Measurements from ENCODE around the gene KCNIP4. TPM values are rescaled to one million over a fixed set of nuclear protein-coding genes. Genes with fewer than 3 reads are reported as not detected.

KCNIP4 gene
- total RNA-seq, 1 donor from 2014 or later = 6.2 TPM

DNA sequence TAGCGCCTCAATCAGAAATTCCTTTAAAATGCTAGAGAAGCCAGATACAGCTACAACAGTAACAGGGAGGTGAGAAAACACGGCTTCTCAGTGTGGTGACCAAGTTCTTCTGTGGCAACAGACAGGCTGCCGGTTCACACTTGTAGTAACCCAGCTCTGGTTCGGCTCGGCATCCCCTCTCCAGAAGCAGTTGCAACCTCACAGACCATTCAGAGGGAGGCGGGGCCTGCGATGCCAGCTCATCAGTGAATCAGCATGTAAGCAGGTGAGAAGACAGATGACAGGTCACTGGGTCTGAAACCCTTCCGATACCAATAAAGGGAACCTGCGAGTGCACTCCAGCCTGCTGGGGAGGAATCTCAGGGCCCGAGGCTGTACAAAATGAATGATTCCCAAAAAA lies 251.0 kb downstream of the KCNIP4 start:
- H3K27me3 Mint-ChIP-seq = peaks cover 22% of the 10 kb centered on the region
- DNase-seq (ENCODE audit: extremely low spot score, unreplicated experiment) = no peak
- peak overlapping the region; percentile 72 for H3K4me3 Mint-ChIP-seq
- no peaks in the 10 kb centered on the region for H3K9me3 Mint-ChIP-seq
- H3K36me3 Mint-ChIP-seq = no peaks in the 10 kb centered on the region
- H3K4me1 Mint-ChIP-seq (ENCODE audit: unreplicated experiment) = peaks cover 22% of the 10 kb centered on the region
- TF ChIP-seq, protein P1, sequence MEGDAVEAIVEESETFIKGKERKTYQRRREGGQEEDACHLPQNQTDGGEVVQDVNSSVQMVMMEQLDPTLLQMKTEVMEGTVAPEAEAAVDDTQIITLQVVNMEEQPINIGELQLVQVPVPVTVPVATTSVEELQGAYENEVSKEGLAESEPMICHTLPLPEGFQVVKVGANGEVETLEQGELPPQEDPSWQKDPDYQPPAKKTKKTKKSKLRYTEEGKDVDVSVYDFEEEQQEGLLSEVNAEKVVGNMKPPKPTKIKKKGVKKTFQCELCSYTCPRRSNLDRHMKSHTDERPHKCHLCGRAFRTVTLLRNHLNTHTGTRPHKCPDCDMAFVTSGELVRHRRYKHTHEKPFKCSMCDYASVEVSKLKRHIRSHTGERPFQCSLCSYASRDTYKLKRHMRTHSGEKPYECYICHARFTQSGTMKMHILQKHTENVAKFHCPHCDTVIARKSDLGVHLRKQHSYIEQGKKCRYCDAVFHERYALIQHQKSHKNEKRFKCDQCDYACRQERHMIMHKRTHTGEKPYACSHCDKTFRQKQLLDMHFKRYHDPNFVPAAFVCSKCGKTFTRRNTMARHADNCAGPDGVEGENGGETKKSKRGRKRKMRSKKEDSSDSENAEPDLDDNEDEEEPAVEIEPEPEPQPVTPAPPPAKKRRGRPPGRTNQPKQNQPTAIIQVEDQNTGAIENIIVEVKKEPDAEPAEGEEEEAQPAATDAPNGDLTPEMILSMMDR (conservative IDR thresholded peaks at IDR 0.05) = no peak
- no peak overlapping the region for H3K27ac Mint-ChIP-seq

DNA sequence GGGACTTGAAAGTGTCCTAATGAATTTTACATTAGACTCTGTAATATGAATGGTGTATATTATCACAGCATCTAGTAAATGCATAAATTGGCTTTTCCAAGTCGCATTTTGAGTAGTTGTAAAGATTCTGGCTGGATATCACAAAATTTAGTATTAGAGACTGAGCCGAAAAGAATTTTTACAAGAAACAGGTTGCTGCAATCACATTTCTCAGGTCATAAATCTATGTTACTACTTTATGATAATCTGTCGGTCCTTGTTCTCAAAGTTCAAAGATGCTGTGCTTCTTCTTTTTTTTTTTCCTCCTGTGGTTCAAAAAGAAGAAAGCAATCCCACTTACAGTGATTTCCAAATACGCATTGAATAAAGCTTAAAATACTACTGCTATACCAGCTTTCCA lies 253.4 kb downstream of the KCNIP4 start:
- H3K27me3 Mint-ChIP-seq = peaks cover 22% of the 10 kb centered on the region
- H3K4me3 Mint-ChIP-seq = no peak overlapping the region
- H3K4me1 Mint-ChIP-seq (ENCODE audit: unreplicated experiment) = peaks cover 22% of the 10 kb centered on the region
- no peak for DNase-seq (ENCODE audit: extremely low spot score, unreplicated experiment)
- TF ChIP-seq, protein P1 (conservative IDR thresholded peaks at IDR 0.05) = no peak
- H3K36me3 Mint-ChIP-seq = no peaks in the 10 kb centered on the region
- no peak overlapping the region for H3K27ac Mint-ChIP-seq
- H3K9me3 Mint-ChIP-seq = no peaks in the 10 kb centered on the region

DNA sequence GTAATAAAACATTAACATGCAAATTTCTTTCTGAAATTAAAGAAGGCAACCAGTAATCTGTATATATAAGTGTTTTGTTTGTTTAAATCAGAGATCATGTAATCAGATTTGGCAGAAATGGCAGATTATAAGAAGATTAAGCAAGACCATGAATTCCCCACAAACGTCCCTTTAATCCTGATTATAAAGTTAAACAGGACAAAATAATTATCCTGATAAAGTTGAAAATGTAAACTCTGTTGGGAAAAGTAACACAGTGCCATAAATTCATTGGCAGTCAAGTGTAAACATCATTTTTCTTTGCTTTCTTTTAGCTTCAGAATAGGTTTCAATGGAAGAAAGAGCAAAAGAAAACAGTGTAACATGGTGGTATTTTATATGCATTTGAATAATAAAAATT lies 256.3 kb downstream of the KCNIP4 start:
- Mint-ChIP-seq H3K36me3 (no peaks in the 10 kb centered on the region), H3K27me3 (peaks cover 8% of the 10 kb centered on the region), H3K9me3 (no peaks in the 10 kb centered on the region), H3K27ac (no peak overlapping the region), H3K4me1 (ENCODE audit: unreplicated experiment) (peaks cover 5% of the 10 kb centered on the region), H3K4me3 (no peak overlapping the region)
- TF ChIP-seq, protein P1 (conservative IDR thresholded peaks at IDR 0.05) = no peak
- no peak for DNase-seq (ENCODE audit: extremely low spot score, unreplicated experiment)

DNA sequence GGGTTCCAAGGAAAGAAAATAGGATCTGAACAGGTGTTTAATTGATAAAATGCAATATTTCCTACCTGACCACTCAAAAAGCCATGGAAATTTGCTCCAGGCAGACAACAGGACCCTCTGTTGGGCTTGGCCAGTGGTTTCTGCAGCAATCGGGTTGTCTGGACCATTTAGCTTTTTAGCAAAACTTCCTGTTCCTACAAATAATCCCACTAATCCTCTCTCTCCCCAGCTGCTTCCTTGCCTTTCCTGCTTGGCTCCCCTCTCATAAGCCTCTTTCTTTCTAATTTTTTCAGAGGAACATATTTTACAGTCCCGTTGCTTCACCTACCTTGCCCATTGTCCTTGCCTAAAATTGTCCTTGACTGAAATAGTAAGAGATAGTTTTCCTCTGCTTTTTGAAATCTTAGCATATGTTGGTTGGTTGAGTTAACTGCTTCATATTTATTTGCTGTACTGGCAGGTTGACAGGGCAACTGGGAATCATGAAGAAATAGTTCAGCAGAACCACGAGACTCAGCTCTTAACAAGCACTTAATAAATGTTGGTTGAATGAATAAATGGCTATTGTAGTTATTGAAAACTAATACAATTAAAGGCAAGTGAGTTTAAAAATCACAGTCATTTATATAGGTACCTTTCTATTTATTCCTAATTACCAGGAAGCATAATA lies 259.8 kb downstream of the KCNIP4 start:
- H3K9me3 Mint-ChIP-seq = no peaks in the 10 kb centered on the region
- H3K27me3 Mint-ChIP-seq = no peaks in the 10 kb centered on the region
- H3K4me3 Mint-ChIP-seq = no peak overlapping the region
- no peak overlapping the region for H3K27ac Mint-ChIP-seq
- H3K36me3 Mint-ChIP-seq = no peaks in the 10 kb centered on the region
- no peaks in the 10 kb centered on the region for H3K4me1 Mint-ChIP-seq (ENCODE audit: unreplicated experiment)
- TF ChIP-seq, protein P1 (conservative IDR thresholded peaks at IDR 0.05) = no peak
- DNase-seq (ENCODE audit: extremely low spot score, unreplicated experiment) = no peak

GRCh38 chr4:21685911-21686310 lies 262.7 kb downstream of the KCNIP4 start:
- Mint-ChIP-seq H3K4me1 (ENCODE audit: unreplicated experiment) (no peaks in the 10 kb centered on the region), H3K4me3 (no peak overlapping the region), H3K9me3 (no peaks in the 10 kb centered on the region), H3K27me3 (no peaks in the 10 kb centered on the region), H3K36me3 (no peaks in the 10 kb centered on the region), H3K27ac (no peak overlapping the region)
- TF ChIP-seq, protein P1 (conservative IDR thresholded peaks at IDR 0.05) = no peak
- DNase-seq (ENCODE audit: extremely low spot score, unreplicated experiment) = no peak
